GM21390 (cell line): ENCODE measurements around the gene MAGOHB.
"Not testable (repeated sequence)": the region's sequence is repeated elsewhere in the genome, so short reads cannot be mapped to it uniquely, and the experiment has no call there.

Experiments
- ATAC-seq: cut with Tn5 transposase; IDR thresholded peaks from one replicate; pipeline ENCODE4 v1.9.1; 2021; ENCODE audit not compliant: unreplicated experiment

Gene MAGOHB

GRCh38 chr12:10614056-10614370 is 604 bp upstream of the MAGOHB start:
- peak; percentile 9 for ATAC-seq

GRCh38 chr12:10612984-10613348 is 443 bp downstream of the MAGOHB start:
- ATAC-seq = peak; percentile 6

- no peak for ATAC-seq
These were observed 1.3 kb downstream of the MAGOHB start for GRCh38 chr12:10612110-10612509.

- not testable (repeated sequence) for ATAC-seq
These were observed 2.2 kb downstream of the MAGOHB start for GRCh38 chr12:10611258-10611657.

- no peak for ATAC-seq
These were observed 3.2 kb downstream of the MAGOHB start for GRCh38 chr12:10610188-10610587.

GRCh38 chr12:10607885-10608458 is 5.4 kb downstream of the MAGOHB start:
- no peak for ATAC-seq

- no peak for ATAC-seq
These were observed 11.5 kb downstream of the MAGOHB start for GRCh38 chr12:10601860-10602259.

GRCh38 chr12:10600988-10601387 is 12.4 kb downstream of the MAGOHB start:
- no peak for ATAC-seq

- no peak for ATAC-seq
These were observed 17.5 kb downstream of the MAGOHB start for GRCh38 chr12:10595881-10596280.

- ATAC-seq = no peak
These were observed 22.4 kb downstream of the MAGOHB start for GRCh38 chr12:10590966-10591365.

GRCh38 chr12:10584415-10584814 is 29.0 kb downstream of the MAGOHB start:
- no peak for ATAC-seq

- no peak for ATAC-seq
These were observed 30.7 kb downstream of the MAGOHB start for GRCh38 chr12:10582704-10583103.

- not testable (repeated sequence) for ATAC-seq
These were observed 31.3 kb downstream of the MAGOHB start for GRCh38 chr12:10582133-10582532.

- no peak for ATAC-seq
These were observed 39.1 kb downstream of the MAGOHB start for GRCh38 chr12:10574307-10574706.

GRCh38 chr12:10572021-10572490 is 41.4 kb downstream of the MAGOHB start:
- not testable (repeated sequence) for ATAC-seq

GRCh38 chr12:10571141-10571540 is 42.3 kb downstream of the MAGOHB start:
- ATAC-seq = no peak

GRCh38 chr12:10567813-10568212 is 45.6 kb downstream of the MAGOHB start:
- ATAC-seq = no peak

GRCh38 chr12:10563966-10564365 is 49.4 kb downstream of the MAGOHB start:
- ATAC-seq = no peak

GRCh38 chr12:10563002-10563401 is 50.4 kb downstream of the MAGOHB start:
- ATAC-seq = no peak

- ATAC-seq = no peak
These were observed 51.0 kb downstream of the MAGOHB start for GRCh38 chr12:10562306-10562933.

- no peak for ATAC-seq
These were observed 54.2 kb downstream of the MAGOHB start for GRCh38 chr12:10559244-10559643.

- no peak for ATAC-seq
These were observed 54.6 kb downstream of the MAGOHB start for GRCh38 chr12:10558789-10559188.

- ATAC-seq = no peak
These were observed 55.1 kb downstream of the MAGOHB start for GRCh38 chr12:10558301-10558700.
